HepG2 (cell line): ENCODE results near the gene RBPMS2. TPM values are rescaled to one million over a fixed set of nuclear protein-coding genes. Genes with fewer than 3 reads are reported as not detected.

Experiments used
- ATAC-seq: fragments of 200-7000 bp; cut with Tn5 transposase; 3 replicates; pipeline ENCODE4 v1.9.1; 2020; ENCODE audit warnings: mild to moderate bottlenecking, moderate library complexity
- BruUV-seq: library from RNA; stranded (reverse); fragments of 400-500 nt; replicated peaks from 2 replicates; lab custom pipeline; 2021; lab: Mats Ljungman, UMichigan
- CTCF ChIA-PET: fragments of 300-600 bp; formaldehyde crosslinking; extraction: SDS; loops from one replicate; lab custom pipeline; 2021; ENCODE audit warnings: low total read pairs, inconsistent platforms, low intra/inter-chr PET ratio; lab: Yijun Ruan, JAX
- POLR2A ChIA-PET: fragments of 350-600 bp; sonication (Branson Sonifier 250); formaldehyde crosslinking; loops from one replicate; lab custom pipeline; 2020; ENCODE audit warnings: antibody characterized with exemption, inconsistent platforms; lab: Yijun Ruan, JAX
- DNase-seq: peaks from one replicate; pipeline ENCODE4 v3.0.0-alpha.2; 2015; ENCODE audit warnings: low spot score
- FAIRE-seq: peaks from 3 replicates; lab custom pipeline; 2011; peaks lifted over from hg19 to GRCh38; lab: Jason Lieb, UNC
- H2AFZ ChIP-seq: one replicate; pipeline ENCODE4 v1.6.1; 2011; ENCODE audit warnings: low read length, inconsistent platforms
- H3K27ac ChIP-seq: fragments of 300-600 bp; 3 replicates; pipeline ENCODE4 v1.8.0; 2011; ENCODE audit warnings: mixed run types, mild to moderate bottlenecking, mixed read lengths, low read length, inconsistent platforms; ENCODE audit not compliant: insufficient read depth; ENCODE audit errors: extremely low read length
- H3K27me3 ChIP-seq, 2 experiments: fragments of 200-600 bp in 1 of 2; 2 replicates in 1 of 2; 3 replicates in 1 of 2; pipeline versions ENCODE4 v1.6.0 to v1.8.0; 2011; ENCODE audit warnings: low read length in 2 of 2, mild to moderate bottlenecking in 2 of 2, moderate library complexity in 2 of 2, inconsistent platforms in 1 of 2; ENCODE audit not compliant: insufficient read depth in 2 of 2, control insufficient read depth in 1 of 2
- H3K36me3 ChIP-seq, 2 experiments: fragments of 200-600 bp in 1 of 2; replicated peaks in 1 of 2; 2 replicates in 1 of 2; 3 replicates in 1 of 2; pipeline versions ENCODE4 v1.5.1 to v1.8.0; 2011; ENCODE audit warnings: low read length in 2 of 2, inconsistent platforms in 1 of 2; ENCODE audit not compliant: insufficient read depth in 2 of 2, control insufficient read depth in 1 of 2
- H3K4me1 ChIP-seq: 2 replicates; pipeline ENCODE4 v1.5.1; 2012; ENCODE audit warnings: low read length, inconsistent platforms; ENCODE audit not compliant: insufficient read depth
- H3K4me2 ChIP-seq: 2 replicates; pipeline ENCODE4 v1.6.0; 2011; ENCODE audit warnings: low read depth, low read length, inconsistent platforms
- H3K4me3 ChIP-seq, 3 experiments: fragments of 200-600 bp in 1 of 3; sonication (generic), shearing (Covaris generic) in 1 of 3; replicated peaks in 1 of 3; 2 replicates each; pipeline ENCODE4 v1.5.1; 2011 to 2016; ENCODE audit warnings: low read length in 3 of 3, inconsistent platforms in 2 of 3, low read depth in 2 of 3, mild to moderate bottlenecking in 2 of 3, control low read depth in 1 of 3, mixed read lengths in 1 of 3; ENCODE audit not compliant: insufficient read depth in 1 of 3
- H3K79me2 ChIP-seq: one replicate; pipeline ENCODE4 v1.6.1; 2011; ENCODE audit warnings: low read length, inconsistent platforms; ENCODE audit not compliant: insufficient read depth
- H3K9ac ChIP-seq: 2 replicates; pipeline ENCODE4 v1.6.0; 2011; ENCODE audit warnings: mild to moderate bottlenecking, low read depth, low read length, inconsistent platforms; ENCODE audit not compliant: insufficient read depth
- H3K9me3 ChIP-seq: 2 replicates; pipeline ENCODE4 v1.5.1; 2012; ENCODE audit warnings: mild to moderate bottlenecking, low read length
- H4K20me1 ChIP-seq: 2 replicates; pipeline ENCODE4 v1.6.0; 2011; ENCODE audit warnings: inconsistent platforms, mild to moderate bottlenecking, low read length, moderate library complexity; ENCODE audit not compliant: insufficient read depth
- MYC ChIP-seq: sonication (generic); formaldehyde crosslinking; IDR thresholded peaks from 2 replicates; pipeline ENCODE4 v1.9.0; 2021; ENCODE audit warnings: missing genetic modification reagents, borderline replicate concordance
- NAIF1 ChIP-seq: sonication (generic); formaldehyde crosslinking; IDR thresholded peaks from 2 replicates; pipeline ENCODE4 v1.5.0; 2020; ENCODE audit warnings: mild to moderate bottlenecking, missing genetic modification reagents, borderline replicate concordance
- NR1H2 ChIP-seq: sonication (generic); formaldehyde crosslinking; IDR thresholded peaks from 2 replicates; pipeline ENCODE4 v1.8.1; 2022; ENCODE audit warnings: low read depth, missing genetic modification reagents, borderline replicate concordance
- TEAD2 ChIP-seq: sonication (generic); formaldehyde crosslinking; IDR thresholded peaks from 2 replicates; pipeline ENCODE4 v1.9.0; 2021; ENCODE audit warnings: missing genetic modification reagents
- THAP11 ChIP-seq: IDR thresholded peaks from 2 replicates; pipeline ENCODE4 v1.6.1; 2016; ENCODE audit warnings: missing biosample characterization, missing genetic modification reagents
- ZFP82 ChIP-seq: sonication (generic); formaldehyde crosslinking; IDR thresholded peaks from 2 replicates; pipeline ENCODE4 v1.5.1; 2020; ENCODE audit warnings: mild to moderate bottlenecking, missing genetic modification reagents, borderline replicate concordance
- ZNF3 ChIP-seq: IDR thresholded peaks from 2 replicates; pipeline ENCODE4 v1.7.0; 2017; ENCODE audit warnings: inconsistent platforms
- ZNF589 ChIP-seq: sonication (generic); formaldehyde crosslinking; conservative IDR thresholded peaks from 2 replicates; pipeline ENCODE4 v1.8.0; 2022; ENCODE audit warnings: mild to moderate bottlenecking, moderate library complexity, missing genetic modification reagents
- ZNF776 ChIP-seq: sonication (generic); formaldehyde crosslinking; IDR thresholded peaks from 2 replicates; pipeline ENCODE4 v1.4.0; 2020; ENCODE audit warnings: mild to moderate bottlenecking, missing genetic modification reagents
- ZNF790 ChIP-seq: sonication (generic); formaldehyde crosslinking; IDR thresholded peaks from 2 replicates; pipeline ENCODE4 v1.8.0; 2022; ENCODE audit warnings: missing genetic modification reagents, mild to moderate bottlenecking, borderline replicate concordance
- ZNF878 ChIP-seq: sonication (generic); formaldehyde crosslinking; IDR thresholded peaks from 2 replicates; pipeline ENCODE4 v1.8.1; 2023; ENCODE audit warnings: mild to moderate bottlenecking, missing genetic modification reagents, moderate library complexity
- ZSCAN25 ChIP-seq: sonication (generic); formaldehyde crosslinking; IDR thresholded peaks from 2 replicates; pipeline ENCODE4 v1.8.0; 2022; ENCODE audit warnings: mild to moderate bottlenecking, missing genetic modification reagents
- ZSCAN31 ChIP-seq: sonication (generic); formaldehyde crosslinking; IDR thresholded peaks from 2 replicates; pipeline ENCODE4 v1.5.0; 2020; ENCODE audit warnings: low read depth, mild to moderate bottlenecking, missing genetic modification reagents
- WGBS: methylation state at CpG from one replicate; pipeline ENCODE4 v1.1.6; 2017; ENCODE audit warnings: low lambda C conversion rate; 5-methylcytosine and 5-hydroxymethylcytosine counted together
- in situ Hi-C: cut with HindIII; loops from 2 replicates; pipeline ENCODE4 v1.10.0; 2017; ENCODE audit warnings: low pct_unique_long_range_greater_than_20kb; ENCODE audit not compliant: extremely low pct_ligation_motif_present
- intact Hi-C: fragments of 100-400 bp; cut with micrococcal nuclease; formaldehyde crosslinking; loops from one replicate; pipeline ENCODE4 v1.10.0; 2022; ENCODE audit not compliant: unreplicated experiment
- polyA plus RNA-seq, 8 experiments: library from polyadenylated mRNA; depleted of rRNA in 3 of 8; stranded (reverse) in 7 of 8; unstranded in 1 of 8; fragments of >200 nt; fragmentation: Illumina TruSeq in 4 of 8; extraction: Trizol in 4 of 8; gene quantifications; 2 replicates each; pipeline versions ENCODE4 v1.2.1 to v1.2.3, GENCODE V29; 2011 to 2016; ENCODE audit warnings: low read depth in 4 of 8, missing spikeins in 1 of 8, mixed read lengths in 1 of 8; ENCODE audit not compliant: insufficient read depth in 1 of 8
- total RNA-seq, 5 experiments: library from RNA; depleted of rRNA; stranded (reverse); fragments of >200 nt; fragmentation: Illumina TruSeq; extraction: Trizol; gene quantifications; 2 replicates each; pipeline ENCODE4 v1.2.3, GENCODE V29; 2016; ENCODE audit warnings: low read depth in 1 of 5
- TF ChIP-seq, protein P1 (sequence below): sonication (generic); formaldehyde crosslinking; IDR thresholded peaks from 2 replicates; pipeline ENCODE4 v1.4.0; 2020; ENCODE audit warnings: low read depth, missing genetic modification reagents
- TF ChIP-seq, protein P2 (sequence below): sonication (generic); formaldehyde crosslinking; IDR thresholded peaks from 2 replicates; pipeline ENCODE4 v1.8.0; 2022; ENCODE audit warnings: mild to moderate bottlenecking, missing genetic modification reagents, borderline replicate concordance
- TF ChIP-seq, protein P3 (sequence below): IDR thresholded peaks from 2 replicates; pipeline ENCODE4 v1.6.1; 2012; ENCODE audit warnings: inconsistent platforms
- TF ChIP-seq, protein P4 (sequence below): sonication (generic); formaldehyde crosslinking; IDR thresholded peaks from 2 replicates; pipeline ENCODE4 v1.5.0; 2020; ENCODE audit warnings: missing genetic modification reagents

The RBPMS2 gene
- total and polyA plus RNA-seq, 2 of the 13 experiments (the other 11 are each of a cell fraction or from before 2014, with no cell fraction given), result 0.08 TPM; not detected in 1

DNA sequence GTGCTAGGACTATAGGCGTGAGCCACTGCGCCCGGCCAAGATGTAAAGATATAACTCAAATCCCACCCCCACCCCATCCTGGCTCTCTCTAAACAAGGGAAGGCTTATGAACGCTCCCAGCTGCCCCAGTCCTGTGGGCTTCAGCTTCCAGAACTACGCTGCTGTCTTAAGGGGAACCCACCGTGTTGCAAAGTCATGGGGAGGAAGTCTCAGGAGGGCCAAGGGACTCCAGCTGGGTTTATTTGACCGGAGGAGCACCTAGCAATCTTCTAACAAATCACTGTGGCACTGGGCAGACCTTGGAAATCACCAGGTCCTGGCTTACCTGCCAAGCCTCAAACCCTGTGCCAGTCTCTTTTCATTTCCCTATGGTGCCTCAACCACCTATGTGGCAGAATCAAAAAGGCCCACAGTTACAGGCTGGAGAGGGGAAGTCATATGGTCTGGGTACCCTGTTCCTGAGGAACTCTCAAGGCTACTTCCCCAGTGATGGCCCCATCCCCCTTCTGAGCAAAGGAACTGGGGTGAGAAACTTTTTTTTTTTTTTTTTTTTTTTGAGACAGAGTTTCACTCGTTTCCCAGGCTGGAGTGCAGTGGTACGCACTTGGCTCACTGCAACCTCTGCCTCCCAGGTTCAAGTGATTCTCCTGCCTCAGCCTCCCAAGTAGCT is 83.4 kb downstream of the RBPMS2 start:
- Histone ChIP-seq H3K27me3 (no peaks in the 10 kb centered on the region), H3K9me3 (no peaks in the 10 kb centered on the region), H2AFZ (no peak overlapping the region), H3K4me3 (no peak overlapping the region), H4K20me1 (no peaks in the 10 kb centered on the region; the same call in 1 of the 2 replicates), H3K27ac (no peak overlapping the region), H3K79me2 (peaks cover 3% of the 10 kb centered on the region), H3K4me1 (peaks cover 23% of the 10 kb centered on the region), H3K36me3 (peaks cover 6 to 47% of the 10 kb centered on the region in 2 experiments; a peak in 4 of 5 replicates), H3K4me2 (no peak overlapping the region), H3K9ac (no peak overlapping the region)
- WGBS, result 95% methylated on average over 9 of the region's 9 CpGs
- POLR2A ChIA-PET, result interaction anchor here (0.7 kb wide), 1 partner anchor 22 kb away, joined by 5 read pairs; no protein-coding TSS in a partner anchor
- intact Hi-C loops, result no loop called here
- CTCF ChIA-PET, result interaction anchor here (0.8 to 1.3 kb wide), 2 partner anchors 34 to 36 kb away, joined by 3 read pairs; no protein-coding TSS in a partner anchor
- DNase-seq (no peak), ATAC-seq (no peak), FAIRE-seq (no peak)
- no TSS peak for BruUV-seq
- in situ Hi-C loops, result loop anchor here (25.0 kb wide), 1 partner anchor 480 kb away; no protein-coding TSS in a partner anchor
- TF ChIP-seq ZSCAN31, result no peak
- TF ChIP-seq ZNF790 (CRISPR knock-in tag), result no peak
- TF ChIP-seq MYC (CRISPR knock-in tag), result no peak
- TF ChIP-seq ZFP82 (CRISPR knock-in tag), result no peak
- TF ChIP-seq, protein P1, sequence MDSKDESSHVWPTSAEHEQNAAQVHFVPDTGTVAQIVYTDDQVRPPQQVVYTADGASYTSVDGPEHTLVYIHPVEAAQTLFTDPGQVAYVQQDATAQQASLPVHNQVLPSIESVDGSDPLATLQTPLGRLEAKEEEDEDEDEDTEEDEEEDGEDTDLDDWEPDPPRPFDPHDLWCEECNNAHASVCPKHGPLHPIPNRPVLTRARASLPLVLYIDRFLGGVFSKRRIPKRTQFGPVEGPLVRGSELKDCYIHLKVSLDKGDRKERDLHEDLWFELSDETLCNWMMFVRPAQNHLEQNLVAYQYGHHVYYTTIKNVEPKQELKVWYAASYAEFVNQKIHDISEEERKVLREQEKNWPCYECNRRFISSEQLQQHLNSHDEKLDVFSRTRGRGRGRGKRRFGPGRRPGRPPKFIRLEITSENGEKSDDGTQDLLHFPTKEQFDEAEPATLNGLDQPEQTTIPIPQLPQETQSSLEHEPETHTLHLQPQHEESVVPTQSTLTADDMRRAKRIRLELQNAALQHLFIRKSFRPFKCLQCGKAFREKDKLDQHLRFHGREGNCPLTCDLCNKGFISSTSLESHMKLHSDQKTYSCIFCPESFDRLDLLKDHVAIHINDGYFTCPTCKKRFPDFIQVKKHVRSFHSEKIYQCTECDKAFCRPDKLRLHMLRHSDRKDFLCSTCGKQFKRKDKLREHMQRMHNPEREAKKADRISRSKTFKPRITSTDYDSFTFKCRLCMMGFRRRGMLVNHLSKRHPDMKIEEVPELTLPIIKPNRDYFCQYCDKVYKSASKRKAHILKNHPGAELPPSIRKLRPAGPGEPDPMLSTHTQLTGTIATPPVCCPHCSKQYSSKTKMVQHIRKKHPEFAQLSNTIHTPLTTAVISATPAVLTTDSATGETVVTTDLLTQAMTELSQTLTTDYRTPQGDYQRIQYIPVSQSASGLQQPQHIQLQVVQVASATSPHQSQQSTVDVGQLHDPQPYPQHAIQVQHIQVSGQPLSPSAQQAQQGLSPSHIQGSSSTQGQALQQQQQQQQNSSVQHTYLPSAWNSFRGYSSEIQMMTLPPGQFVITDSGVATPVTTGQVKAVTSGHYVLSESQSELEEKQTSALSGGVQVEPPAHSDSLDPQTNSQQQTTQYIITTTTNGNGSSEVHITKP (CRISPR knock-in tag), result no peak
- TF ChIP-seq, protein P2, sequence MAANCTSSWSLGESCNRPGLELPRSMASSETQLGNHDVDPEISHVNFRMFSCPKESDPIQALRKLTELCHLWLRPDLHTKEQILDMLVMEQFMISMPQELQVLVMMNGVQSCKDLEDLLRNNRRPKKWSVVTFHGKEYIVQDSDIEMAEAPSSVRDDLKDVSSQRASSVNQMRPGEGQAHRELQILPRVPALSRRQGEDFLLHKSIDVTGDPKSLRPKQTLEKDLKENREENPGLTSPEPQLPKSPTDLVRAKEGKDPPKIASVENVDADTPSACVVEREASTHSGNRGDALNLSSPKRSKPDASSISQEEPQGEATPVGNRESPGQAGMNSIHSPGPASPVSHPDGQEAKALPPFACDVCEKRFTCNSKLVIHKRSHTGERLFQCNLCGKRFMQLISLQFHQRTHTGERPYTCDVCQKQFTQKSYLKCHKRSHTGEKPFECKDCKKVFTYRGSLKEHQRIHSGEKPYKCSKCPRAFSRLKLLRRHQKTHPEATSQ (CRISPR knock-in tag), result no peak
- TF ChIP-seq NAIF1 (CRISPR knock-in tag), result no peak
- no peak for TF ChIP-seq THAP11 (CRISPR knock-in tag)
- TF ChIP-seq TEAD2 (CRISPR knock-in tag), result no peak
- no peak for TF ChIP-seq ZSCAN25
- TF ChIP-seq ZNF589 (CRISPR knock-in tag), result no peak
- TF ChIP-seq, protein P3, sequence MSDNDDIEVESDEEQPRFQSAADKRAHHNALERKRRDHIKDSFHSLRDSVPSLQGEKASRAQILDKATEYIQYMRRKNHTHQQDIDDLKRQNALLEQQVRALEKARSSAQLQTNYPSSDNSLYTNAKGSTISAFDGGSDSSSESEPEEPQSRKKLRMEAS, result no peak
- TF ChIP-seq NR1H2 (CRISPR knock-in tag), result no peak
- TF ChIP-seq, protein P4, sequence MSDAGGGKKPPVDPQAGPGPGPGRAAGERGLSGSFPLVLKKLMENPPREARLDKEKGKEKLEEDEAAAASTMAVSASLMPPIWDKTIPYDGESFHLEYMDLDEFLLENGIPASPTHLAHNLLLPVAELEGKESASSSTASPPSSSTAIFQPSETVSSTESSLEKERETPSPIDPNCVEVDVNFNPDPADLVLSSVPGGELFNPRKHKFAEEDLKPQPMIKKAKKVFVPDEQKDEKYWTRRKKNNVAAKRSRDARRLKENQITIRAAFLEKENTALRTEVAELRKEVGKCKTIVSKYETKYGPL (CRISPR knock-in tag), result no peak
- no peak for TF ChIP-seq ZNF3 (CRISPR knock-in tag)
- TF ChIP-seq ZNF776 (CRISPR knock-in tag), result no peak
- no peak for TF ChIP-seq ZNF878 (CRISPR knock-in tag)
